Activated T-cell treated with anti-CD3 and anti-CD28 coated beads, Interleukin-2, amount 50 U/mL, for 24 hours (primary cell): ENCODE data around the gene OSCP1.
A peak's percentile ranks its signal among the peaks of the same experiment; 100 is the strongest.

Experiments
- DNase-seq: peaks from one replicate; pipeline ENCODE4 v3.0.0-alpha.2; 2020
- H3K27ac Mint-ChIP-seq: 2 replicates; pipeline ENCODE4 v1.8.0; 2020; ENCODE audit warnings: mild to moderate bottlenecking, mixed read lengths
- H3K27me3 Mint-ChIP-seq: 2 replicates; pipeline ENCODE4 v1.8.0; 2020; ENCODE audit warnings: mixed read lengths
- H3K36me3 Mint-ChIP-seq: 2 replicates; pipeline ENCODE4 v1.8.0; 2020; ENCODE audit warnings: low read depth, mixed read lengths
- H3K4me1 Mint-ChIP-seq: 2 replicates; pipeline ENCODE4 v1.8.0; 2020; ENCODE audit warnings: low read depth, mixed read lengths
- H3K4me3 Mint-ChIP-seq: 2 replicates; pipeline ENCODE4 v1.8.0; 2020; ENCODE audit warnings: mild to moderate bottlenecking, moderate library complexity, mixed read lengths
- H3K9me3 Mint-ChIP-seq: 2 replicates; pipeline ENCODE4 v1.8.0; 2020; ENCODE audit warnings: mixed read lengths

OSCP1 gene

DNA sequence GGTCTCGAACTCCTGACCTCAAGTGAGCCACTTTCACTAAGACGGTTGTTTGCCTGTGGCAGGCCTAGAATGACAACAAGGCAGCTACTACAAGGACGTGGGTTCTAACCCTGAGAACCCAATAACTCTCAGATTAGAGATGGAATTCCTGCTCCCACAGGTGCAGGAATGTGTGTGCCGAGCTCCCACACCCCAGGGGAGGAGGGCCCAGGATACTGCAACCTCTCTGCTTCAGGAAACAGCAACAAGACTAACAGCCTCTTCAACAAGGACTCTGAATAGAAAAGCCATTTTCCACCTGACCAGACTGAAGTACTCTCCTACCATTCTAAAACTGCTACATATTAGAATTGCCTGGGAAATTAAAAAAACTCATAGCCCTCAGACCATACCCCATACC is 57.4 kb downstream of the OSCP1 start:
- Mint-ChIP-seq H3K36me3 (peaks cover 80% of the 10 kb centered on the region), H3K4me3 (no peak overlapping the region), H3K27ac (peak overlapping the region; percentile 40), H3K27me3 (no peaks in the 10 kb centered on the region), H3K9me3 (no peaks in the 10 kb centered on the region), H3K4me1 (peaks cover 47% of the 10 kb centered on the region)
- no peak for DNase-seq

DNA sequence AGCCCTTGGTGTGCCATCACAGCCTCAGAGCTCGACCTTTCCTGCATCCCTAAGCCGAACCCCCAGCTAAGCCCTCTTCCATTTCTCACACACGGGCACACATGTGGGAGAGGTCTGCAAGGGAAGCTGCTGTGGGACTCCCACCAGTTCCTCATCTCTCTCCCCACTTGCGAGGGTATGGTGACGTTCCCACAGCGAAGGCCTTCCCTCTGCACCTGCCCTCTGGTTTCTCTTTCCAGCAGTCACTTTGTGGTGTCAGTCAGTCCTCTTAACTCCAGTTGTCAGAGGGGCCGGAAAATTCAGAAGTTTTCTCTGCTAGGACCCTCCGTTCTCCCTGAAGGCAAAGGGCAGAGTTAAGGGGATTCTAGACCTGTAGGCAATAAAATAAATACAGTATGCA is 59.0 kb downstream of the OSCP1 start:
- no peak overlapping the region for H3K4me3 Mint-ChIP-seq
- H3K9me3 Mint-ChIP-seq: no peaks in the 10 kb centered on the region
- DNase-seq: no peak
- H3K36me3 Mint-ChIP-seq: peaks cover 79% of the 10 kb centered on the region
- H3K4me1 Mint-ChIP-seq: peaks cover 49% of the 10 kb centered on the region
- H3K27ac Mint-ChIP-seq: peak overlapping the region; percentile 69
- no peaks in the 10 kb centered on the region for H3K27me3 Mint-ChIP-seq

DNA sequence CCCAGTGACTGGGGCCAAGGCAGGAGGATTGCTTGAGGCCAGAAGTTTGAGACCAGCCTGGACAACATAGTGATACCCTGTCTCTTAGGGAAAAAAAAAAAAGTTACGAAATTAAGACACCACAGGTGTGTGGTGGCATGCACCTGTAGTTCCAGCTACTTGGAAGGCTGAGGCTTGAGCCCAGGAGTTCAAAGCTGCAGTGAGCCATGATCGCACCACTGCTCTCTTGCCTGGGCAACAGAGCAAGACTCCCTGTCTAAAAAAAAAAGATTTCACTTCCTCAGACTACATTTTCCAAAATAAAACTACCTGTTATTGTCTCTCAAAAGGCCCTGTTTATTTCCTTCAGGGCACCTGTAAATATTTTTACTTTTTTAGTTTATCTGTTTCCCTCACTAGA is 59.8 kb downstream of the OSCP1 start:
- Mint-ChIP-seq H3K36me3 (peaks cover 77% of the 10 kb centered on the region), H3K4me1 (peaks cover 47% of the 10 kb centered on the region), H3K9me3 (no peaks in the 10 kb centered on the region), H3K4me3 (no peak overlapping the region), H3K27me3 (no peaks in the 10 kb centered on the region), H3K27ac (peak overlapping the region; percentile 69)
- DNase-seq: no peak

DNA sequence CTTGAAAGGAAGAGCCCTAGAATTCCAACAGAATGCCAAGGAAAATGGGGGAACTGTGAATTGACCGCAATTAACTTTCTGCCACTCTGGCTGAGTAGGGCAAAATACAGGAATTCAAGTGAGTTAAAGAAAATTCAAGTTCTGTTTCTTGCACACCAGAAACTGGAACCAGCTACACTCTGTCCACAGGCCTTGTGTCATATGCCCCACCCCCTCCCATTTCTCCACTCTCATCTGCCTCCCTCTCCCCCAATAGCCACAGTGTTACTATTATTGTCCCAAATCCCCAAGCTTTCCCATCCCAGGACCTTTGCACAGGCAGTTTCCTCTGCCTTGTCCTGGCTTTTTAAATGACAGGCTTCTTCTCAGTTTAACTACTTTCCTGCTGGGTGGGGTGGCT is 60.3 kb downstream of the OSCP1 start:
- no peaks in the 10 kb centered on the region for H3K9me3 Mint-ChIP-seq
- peaks cover 79% of the 10 kb centered on the region for H3K36me3 Mint-ChIP-seq
- DNase-seq: no peak
- peak overlapping the region; percentile 45 for H3K27ac Mint-ChIP-seq
- H3K27me3 Mint-ChIP-seq: no peaks in the 10 kb centered on the region
- peaks cover 46% of the 10 kb centered on the region for H3K4me1 Mint-ChIP-seq
- no peak overlapping the region for H3K4me3 Mint-ChIP-seq

DNA sequence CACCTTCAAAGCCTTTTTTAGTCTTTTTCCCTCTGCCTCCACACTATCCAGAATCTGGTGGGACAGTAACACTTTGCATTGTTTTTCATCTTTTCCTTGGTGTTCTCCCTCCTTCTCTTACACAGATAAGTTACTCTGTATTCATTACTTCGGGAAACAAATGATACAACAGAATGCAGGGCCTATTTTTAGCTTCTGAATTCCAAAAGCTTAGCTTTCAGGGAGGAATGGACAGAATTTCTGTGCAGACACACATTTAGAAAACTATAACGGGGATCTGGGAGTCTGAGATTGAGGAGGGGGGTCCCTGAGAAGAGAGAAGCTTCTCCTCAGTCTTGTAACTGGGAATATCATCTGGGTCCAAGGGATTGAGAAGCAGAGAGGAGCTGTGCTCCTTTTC is 61.0 kb downstream of the OSCP1 start:
- H3K27me3 Mint-ChIP-seq: no peaks in the 10 kb centered on the region
- no peak overlapping the region for H3K4me3 Mint-ChIP-seq
- peaks cover 48% of the 10 kb centered on the region for H3K4me1 Mint-ChIP-seq
- no peaks in the 10 kb centered on the region for H3K9me3 Mint-ChIP-seq
- H3K27ac Mint-ChIP-seq: peak overlapping the region; percentile 62
- no peak for DNase-seq
- peaks cover 78% of the 10 kb centered on the region for H3K36me3 Mint-ChIP-seq

DNA sequence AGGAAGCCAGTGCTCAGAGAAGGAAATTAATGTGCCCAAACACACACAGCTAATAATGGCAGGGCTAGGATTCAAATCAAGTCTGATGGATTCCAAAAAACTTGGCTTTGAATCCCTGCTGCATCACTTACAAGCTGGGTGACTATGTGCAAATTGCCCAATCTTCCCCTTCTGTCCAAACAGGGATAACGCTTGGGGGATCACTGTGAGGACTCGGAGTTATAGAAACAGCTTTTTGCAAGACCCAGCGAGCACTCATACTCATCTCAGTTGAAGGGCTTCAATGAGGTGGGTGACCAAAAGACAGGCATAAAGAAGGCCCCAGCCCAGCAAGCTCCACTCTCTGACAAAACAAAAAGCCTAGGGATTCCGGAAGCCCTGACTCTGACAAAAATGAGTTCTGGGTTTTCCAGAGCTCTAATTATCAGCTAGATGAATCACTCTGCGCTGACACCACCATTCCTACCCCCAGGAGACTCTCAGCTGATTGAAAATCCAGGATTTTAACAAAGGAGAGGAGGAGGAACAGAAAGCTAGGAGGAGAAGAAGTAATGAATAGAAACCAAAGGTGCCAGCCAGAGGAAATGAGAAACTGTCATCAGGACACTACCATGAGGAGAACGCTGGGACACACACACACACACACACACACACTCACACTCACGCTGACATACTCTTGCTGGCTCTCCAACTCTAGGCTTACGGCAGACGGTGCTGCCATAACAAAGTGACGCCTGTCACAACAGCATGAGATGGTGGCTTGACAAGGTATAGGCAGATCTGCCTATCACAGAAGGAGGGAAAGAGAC is 62.9 kb downstream of the OSCP1 start:
- Mint-ChIP-seq H3K27me3 (no peaks in the 10 kb centered on the region), H3K36me3 (peaks cover 64% of the 10 kb centered on the region), H3K4me3 (peak overlapping the region; percentile 93), H3K9me3 (no peaks in the 10 kb centered on the region), H3K27ac (peak overlapping the region; percentile 100), H3K4me1 (peaks cover 56% of the 10 kb centered on the region)
- DNase-seq: no peak

DNA sequence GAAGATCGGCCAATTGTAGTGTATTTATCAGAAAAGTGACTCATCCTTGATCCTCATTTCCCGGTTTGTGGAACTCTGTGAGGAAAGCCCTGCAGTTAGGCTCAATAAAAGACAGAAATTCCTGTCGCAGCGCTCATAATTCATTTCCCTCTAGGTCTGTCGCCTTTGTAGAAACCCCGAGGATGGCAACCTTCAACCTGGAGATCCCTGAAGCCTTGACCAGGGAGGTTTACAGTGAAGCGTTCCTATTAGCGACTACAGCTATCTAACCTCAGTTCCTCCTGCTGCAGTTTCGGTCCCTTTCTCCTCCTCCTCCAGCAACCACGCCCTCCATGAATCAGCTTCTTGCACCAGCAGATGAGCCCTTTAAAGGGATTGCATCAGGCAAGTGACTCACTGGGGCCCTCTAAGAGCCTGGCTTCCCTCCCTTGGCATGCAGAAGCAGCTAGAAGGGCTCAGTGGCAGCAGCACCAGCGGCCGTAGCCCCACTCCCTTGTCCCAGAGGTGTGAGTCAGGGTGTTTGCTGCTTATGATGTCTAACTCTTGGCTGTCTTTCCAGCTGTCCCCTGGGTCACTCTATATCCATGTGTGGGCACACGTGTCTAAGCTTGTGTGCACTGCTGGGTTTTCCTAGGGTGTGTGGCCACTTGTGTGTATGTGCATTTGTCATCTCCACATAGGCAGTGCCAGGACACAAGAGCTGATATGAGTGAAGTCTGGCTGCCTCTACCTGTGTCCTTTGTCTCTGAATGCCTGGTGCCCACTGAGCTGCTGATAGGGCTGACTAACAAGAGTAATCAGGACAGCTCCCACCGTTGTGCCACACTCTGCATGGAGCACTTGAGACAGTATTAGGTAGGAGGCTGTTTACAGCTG is 63.7 kb downstream of the OSCP1 start:
- DNase-seq: peak; percentile 89
- peak overlapping the region; percentile 93 for H3K4me3 Mint-ChIP-seq
- peak overlapping the region; percentile 100 for H3K27ac Mint-ChIP-seq
- H3K4me1 Mint-ChIP-seq: peaks cover 60% of the 10 kb centered on the region
- H3K9me3 Mint-ChIP-seq: no peaks in the 10 kb centered on the region
- H3K36me3 Mint-ChIP-seq: peaks cover 60% of the 10 kb centered on the region
- no peaks in the 10 kb centered on the region for H3K27me3 Mint-ChIP-seq

DNA sequence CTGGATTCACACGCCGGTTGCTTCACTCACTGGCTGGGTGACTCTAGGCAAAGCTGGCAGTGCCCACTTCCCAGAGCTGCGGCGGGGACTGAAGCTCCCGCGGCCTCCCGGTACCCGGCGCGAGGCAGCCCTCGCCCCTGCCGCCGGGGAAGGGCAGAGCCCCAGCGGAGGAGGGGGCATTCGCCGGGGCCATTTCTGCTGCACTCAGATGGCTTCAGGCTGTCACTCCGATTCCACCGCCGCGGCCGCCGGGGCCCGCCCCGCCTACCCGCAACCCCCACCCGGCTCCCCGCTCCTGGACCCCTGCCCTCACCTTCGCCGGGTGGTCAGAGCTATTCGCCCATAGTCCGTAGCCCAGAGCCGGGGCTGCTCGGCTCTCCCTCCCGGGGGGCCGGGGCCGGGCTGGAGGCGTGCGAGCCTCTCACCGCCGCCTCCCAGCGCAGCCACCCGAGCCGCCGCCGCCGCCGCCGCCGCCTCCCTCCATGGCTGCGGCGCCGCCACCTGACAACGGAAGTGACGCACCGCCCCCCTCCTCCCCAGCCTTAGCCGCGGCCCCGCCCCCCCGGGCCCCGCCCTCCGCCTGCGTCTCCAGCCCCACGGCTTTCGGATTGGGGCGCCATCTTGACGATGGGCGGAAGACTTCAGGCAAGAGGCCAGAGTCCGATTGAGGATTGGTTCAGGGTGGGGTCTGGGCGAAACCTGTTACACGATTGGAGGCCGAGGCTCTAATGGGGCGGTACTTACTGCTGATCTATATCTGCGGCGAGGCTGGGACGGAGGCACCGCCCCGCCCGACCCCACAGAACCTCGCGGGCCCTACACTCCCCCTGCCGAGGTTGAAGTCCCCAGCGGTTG is 64.6 kb downstream of the OSCP1 start, which contains the start of gene STK40:
Gene STK40, minus strand, starts transcription at position 515 of the 855 bp plus-strand sequence. CDS start 24,592 bp downstream, outside the sequence.
- peaks cover 58% of the 10 kb centered on the region for H3K36me3 Mint-ChIP-seq
- H3K27ac Mint-ChIP-seq: peak within 1 kb of the TSS; percentile 100
- no peaks in the 10 kb centered on the region for H3K27me3 Mint-ChIP-seq
- no peaks in the 10 kb centered on the region for H3K9me3 Mint-ChIP-seq
- H3K4me3 Mint-ChIP-seq: peak within 1 kb of the TSS; percentile 93
- DNase-seq: peak; percentile 98
- peaks cover 65% of the 10 kb centered on the region for H3K4me1 Mint-ChIP-seq

DNA sequence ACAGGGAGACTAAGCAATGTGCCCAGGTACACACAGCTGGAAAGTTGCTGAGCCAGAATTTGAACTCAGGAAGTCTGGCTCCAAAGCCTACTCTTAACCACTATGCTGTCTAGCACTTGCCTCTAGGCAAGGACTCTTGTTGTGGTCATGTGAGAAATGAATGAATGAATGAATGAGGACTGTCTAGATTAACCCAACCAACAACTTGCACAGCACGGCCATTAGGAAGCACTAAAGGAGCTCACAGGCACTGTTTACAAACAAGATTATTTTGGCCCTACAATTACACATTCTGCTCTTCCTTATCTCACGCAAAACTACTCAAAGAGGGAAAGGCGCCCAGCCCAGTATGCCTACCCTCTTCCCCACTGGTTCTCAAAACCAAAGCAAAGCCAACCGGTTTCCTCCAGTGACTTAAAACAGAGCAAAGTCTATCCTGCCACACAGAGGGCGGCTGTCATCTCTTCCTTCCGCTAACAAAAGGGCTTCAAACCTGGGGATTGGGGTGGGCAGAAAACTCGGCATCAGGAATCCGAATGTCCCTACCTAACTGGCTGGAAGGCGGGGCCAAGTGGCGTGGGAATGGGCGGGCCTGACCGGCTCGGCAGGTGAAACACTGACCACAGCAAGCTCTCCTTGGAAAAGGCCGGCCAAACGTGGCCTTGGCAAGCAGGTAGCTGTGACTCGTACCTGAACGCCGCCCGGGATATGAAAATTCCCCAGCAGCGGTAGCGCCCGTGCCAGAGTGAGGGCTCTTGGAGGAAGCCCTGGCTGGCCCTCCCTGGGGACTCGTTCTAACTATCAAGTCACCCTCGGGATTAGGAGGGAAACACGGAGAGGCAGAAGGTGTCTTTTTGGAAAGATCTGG is 65.5 kb downstream of the OSCP1 start:
- H3K9me3 Mint-ChIP-seq: no peaks in the 10 kb centered on the region
- peaks cover 69% of the 10 kb centered on the region for H3K4me1 Mint-ChIP-seq
- H3K36me3 Mint-ChIP-seq: peaks cover 55% of the 10 kb centered on the region
- H3K4me3 Mint-ChIP-seq: peak overlapping the region; percentile 93
- peak overlapping the region; percentile 94 for H3K27ac Mint-ChIP-seq
- no peak for DNase-seq
- H3K27me3 Mint-ChIP-seq: no peaks in the 10 kb centered on the region

DNA sequence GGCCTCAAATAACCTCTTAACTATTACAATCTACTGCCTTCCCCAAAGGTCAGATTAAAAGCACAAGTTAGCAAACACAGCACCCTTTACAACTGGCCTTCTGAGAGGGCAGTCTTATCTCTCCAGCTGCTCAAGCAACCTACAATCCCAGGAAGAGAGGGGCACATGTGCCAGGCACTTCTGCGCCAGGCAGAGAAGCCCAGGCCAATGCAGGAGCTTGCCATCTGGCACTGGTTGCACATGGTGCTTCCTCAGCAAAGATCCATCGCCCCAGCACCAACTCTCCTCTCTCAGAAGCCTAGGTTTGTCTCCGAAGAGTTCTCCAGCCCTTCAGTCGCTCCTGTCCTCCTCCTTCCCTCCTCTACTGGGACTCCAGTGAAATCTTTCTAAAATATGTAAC is 67.0 kb downstream of the OSCP1 start:
- DNase-seq: no peak
- H3K4me1 Mint-ChIP-seq: peaks cover 75% of the 10 kb centered on the region
- peak overlapping the region; percentile 54 for H3K4me3 Mint-ChIP-seq
- H3K9me3 Mint-ChIP-seq: no peaks in the 10 kb centered on the region
- H3K36me3 Mint-ChIP-seq: peaks cover 51% of the 10 kb centered on the region
- H3K27ac Mint-ChIP-seq: peak overlapping the region; percentile 78
- H3K27me3 Mint-ChIP-seq: no peaks in the 10 kb centered on the region

DNA sequence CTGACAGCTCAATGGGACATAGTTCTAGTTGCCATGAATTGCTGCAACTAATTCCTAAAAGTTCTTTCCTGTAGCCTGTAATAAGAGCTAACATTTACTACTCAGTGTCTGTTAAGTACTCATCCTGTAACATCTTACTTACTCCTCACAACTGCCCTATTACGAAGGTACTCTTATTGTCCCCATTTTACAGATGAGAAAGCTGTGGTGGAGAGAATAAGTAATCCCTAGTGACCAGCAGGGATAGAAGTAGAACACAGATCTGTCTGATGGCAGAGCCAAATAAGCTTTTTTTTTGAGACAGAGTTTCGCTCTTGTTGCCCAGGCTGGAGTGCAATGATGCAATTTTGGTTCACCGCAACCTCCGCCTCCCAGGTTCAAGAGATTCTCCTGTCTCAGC is 67.6 kb downstream of the OSCP1 start:
- peaks cover 54% of the 10 kb centered on the region for H3K36me3 Mint-ChIP-seq

DNA sequence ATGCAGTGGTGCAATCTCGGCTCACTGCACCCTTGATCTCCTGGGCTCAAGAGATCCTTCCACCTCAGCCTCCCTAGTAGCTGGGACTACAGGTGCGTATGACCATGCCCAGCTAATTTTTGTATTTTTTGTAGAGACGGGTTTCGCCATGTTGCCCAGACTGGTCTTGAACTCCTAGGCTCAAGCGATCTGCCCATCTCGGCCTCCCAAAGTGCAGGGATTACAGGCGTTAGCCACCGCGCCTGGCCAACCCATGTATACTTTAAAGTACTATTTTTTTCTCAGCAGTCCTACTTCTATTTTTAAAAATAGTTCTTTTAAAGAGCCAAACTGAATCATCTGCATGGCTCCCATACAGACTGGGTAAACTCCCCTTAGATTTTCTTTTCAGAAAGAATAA is 68.0 kb downstream of the OSCP1 start:
- Mint-ChIP-seq H3K36me3 (peaks cover 53% of the 10 kb centered on the region), H3K4me3 (no peak overlapping the region), H3K4me1 (peaks cover 75% of the 10 kb centered on the region), H3K9me3 (no peaks in the 10 kb centered on the region), H3K27me3 (no peaks in the 10 kb centered on the region), H3K27ac (peak overlapping the region; percentile 78)
- no peak for DNase-seq

More for the DNA sequence above, 67.6 kb downstream of the OSCP1 start:
- H3K27me3 Mint-ChIP-seq: no peaks in the 10 kb centered on the region
- DNase-seq: no peak
- peak overlapping the region; percentile 78 for H3K27ac Mint-ChIP-seq
- H3K4me1 Mint-ChIP-seq: peaks cover 77% of the 10 kb centered on the region
- H3K9me3 Mint-ChIP-seq: no peaks in the 10 kb centered on the region
- no peak overlapping the region for H3K4me3 Mint-ChIP-seq

DNA sequence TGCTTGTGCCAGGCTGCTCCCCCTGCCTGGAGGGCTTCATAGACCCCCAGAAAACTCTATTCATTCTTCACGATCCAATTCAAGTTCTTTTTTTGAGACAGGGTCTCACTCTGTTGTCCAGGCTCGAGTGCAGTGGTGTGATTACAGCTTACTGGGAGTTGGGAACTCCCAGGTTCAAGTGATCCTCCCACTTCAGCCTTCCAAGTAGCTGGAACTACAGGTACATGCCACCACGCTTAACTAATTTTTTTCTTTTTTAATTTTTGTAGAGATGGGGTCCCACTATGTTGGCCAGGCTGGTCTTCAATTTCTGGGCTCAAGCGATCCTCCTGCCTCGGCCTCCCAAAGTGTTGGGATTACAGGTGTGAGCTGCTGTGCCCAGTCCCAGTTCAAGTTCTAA is 68.8 kb downstream of the OSCP1 start:
- Mint-ChIP-seq H3K4me1 (peaks cover 70% of the 10 kb centered on the region), H3K27ac (peak overlapping the region; percentile 37), H3K9me3 (no peaks in the 10 kb centered on the region), H3K36me3 (peaks cover 49% of the 10 kb centered on the region), H3K27me3 (no peaks in the 10 kb centered on the region), H3K4me3 (no peak overlapping the region)
- DNase-seq: no peak
